Glutamatergic neuron (in vitro differentiated cells): ENCODE results near the gene PORCN. TPM values are rescaled to one million over a fixed set of nuclear protein-coding genes. Genes with fewer than 3 reads are reported as not detected.
A peak's percentile ranks its signal among the peaks of the same experiment; 100 is the strongest.

ENCODE experiments used
- DNase-seq: peaks from one replicate; pipeline ENCODE4 v3.0.0; 2022
- H3K27ac Mint-ChIP-seq: one replicate; pipeline ENCODE4 v1.8.0; 2020; ENCODE audit warnings: mild to moderate bottlenecking, mixed read lengths, inconsistent platforms; ENCODE audit not compliant: unreplicated experiment
- H3K27me3 Mint-ChIP-seq: one replicate; pipeline ENCODE4 v1.8.0; 2020; ENCODE audit warnings: mild to moderate bottlenecking, moderate library complexity, mixed read lengths, inconsistent platforms; ENCODE audit not compliant: unreplicated experiment
- H3K36me3 Mint-ChIP-seq: one replicate; pipeline ENCODE4 v1.8.0; 2020; ENCODE audit warnings: mild to moderate bottlenecking, mixed read lengths, inconsistent platforms; ENCODE audit not compliant: unreplicated experiment
- H3K4me1 Mint-ChIP-seq: one replicate; pipeline ENCODE4 v1.8.0; 2020; ENCODE audit warnings: mild to moderate bottlenecking, low read depth, mixed read lengths, inconsistent platforms; ENCODE audit not compliant: unreplicated experiment
- H3K4me3 Mint-ChIP-seq: one replicate; pipeline ENCODE4 v1.8.0; 2020; ENCODE audit warnings: mild to moderate bottlenecking, mixed read lengths, inconsistent platforms; ENCODE audit not compliant: unreplicated experiment
- H3K9me3 Mint-ChIP-seq: one replicate; pipeline ENCODE4 v1.8.0; 2020; ENCODE audit warnings: mild to moderate bottlenecking, moderate library complexity, mixed read lengths, inconsistent platforms; ENCODE audit not compliant: unreplicated experiment
- CTCF ChIP-seq: fragments of 200-600 bp; sonication (generic); IDR thresholded peaks from one replicate; pipeline ENCODE4 v1.5.0; 2021; ENCODE audit not compliant: partially characterized antibody, unreplicated experiment
- long read RNA-seq: library from polyadenylated mRNA; unstranded; transcript quantifications from one replicate; pipeline ENCODE4 v2.0.0, GENCODE V29; 2020; ENCODE audit not compliant: unreplicated experiment
- total RNA-seq: library from RNA; stranded (reverse); fragmentation: NEBNext Ultra II Directional; extraction: Animal tissue kit (Norgen Biotek cat#: 25700); gene quantifications from one replicate; pipeline ENCODE4 v1.2.1, GENCODE V29; 2021; ENCODE audit not compliant: unreplicated experiment

Gene PORCN
- 18.6 TPM for total RNA-seq
- long read RNA-seq, partial matches to known transcripts = 3 of 8 reads
- long read RNA-seq, other reads (novel, unspliced or antisense) = 5 of 8 reads

- peak; percentile 81 for DNase-seq
- Mint-ChIP-seq H3K9me3 (peaks cover 3% of the 10 kb centered on the region), H3K4me1 (no peaks in the 10 kb centered on the region), H3K27ac (peak within 1 kb of the TSS; percentile 59), H3K4me3 (peak within 1 kb of the TSS; percentile 91), H3K27me3 (peaks cover 5% of the 10 kb centered on the region), H3K36me3 (no peaks in the 10 kb centered on the region)
- TF ChIP-seq CTCF = no peak
Observed at GRCh38 chrX:48508400-48509244, at the start of gene PORCN. TSS of gene PORCN (plus strand) at chrX:48508992. CDS start at chrX:48509821, 829 bp downstream.

GRCh38 chrX:48459483-48459882 lies 49.3 kb upstream of the PORCN start:
- Mint-ChIP-seq H3K36me3 (no peaks in the 10 kb centered on the region), H3K27ac (no peak overlapping the region), H3K4me1 (peaks cover 14% of the 10 kb centered on the region), H3K27me3 (peaks cover 2% of the 10 kb centered on the region), H3K4me3 (no peak overlapping the region), H3K9me3 (peaks cover 2% of the 10 kb centered on the region)
- DNase-seq = no peak
- no peak for TF ChIP-seq CTCF

- H3K9me3 Mint-ChIP-seq = peaks cover 2% of the 10 kb centered on the region
- peaks cover 16% of the 10 kb centered on the region for H3K4me1 Mint-ChIP-seq
- TF ChIP-seq CTCF = no peak
- H3K4me3 Mint-ChIP-seq = no peak overlapping the region
- DNase-seq = no peak
- H3K36me3 Mint-ChIP-seq = no peaks in the 10 kb centered on the region
- H3K27me3 Mint-ChIP-seq = peaks cover 2% of the 10 kb centered on the region
- H3K27ac Mint-ChIP-seq = peak overlapping the region; percentile 68
Observed at GRCh38 chrX:48460031-48460430, 48.8 kb upstream of the PORCN start.

GRCh38 chrX:48460606-48461005 lies 48.2 kb upstream of the PORCN start:
- H3K27me3 Mint-ChIP-seq = peaks cover 2% of the 10 kb centered on the region
- no peak for TF ChIP-seq CTCF
- H3K4me1 Mint-ChIP-seq = peaks cover 22% of the 10 kb centered on the region
- H3K9me3 Mint-ChIP-seq = peaks cover 5% of the 10 kb centered on the region
- no peaks in the 10 kb centered on the region for H3K36me3 Mint-ChIP-seq
- H3K4me3 Mint-ChIP-seq = no peak overlapping the region
- no peak for DNase-seq
- no peak overlapping the region for H3K27ac Mint-ChIP-seq

DNA sequence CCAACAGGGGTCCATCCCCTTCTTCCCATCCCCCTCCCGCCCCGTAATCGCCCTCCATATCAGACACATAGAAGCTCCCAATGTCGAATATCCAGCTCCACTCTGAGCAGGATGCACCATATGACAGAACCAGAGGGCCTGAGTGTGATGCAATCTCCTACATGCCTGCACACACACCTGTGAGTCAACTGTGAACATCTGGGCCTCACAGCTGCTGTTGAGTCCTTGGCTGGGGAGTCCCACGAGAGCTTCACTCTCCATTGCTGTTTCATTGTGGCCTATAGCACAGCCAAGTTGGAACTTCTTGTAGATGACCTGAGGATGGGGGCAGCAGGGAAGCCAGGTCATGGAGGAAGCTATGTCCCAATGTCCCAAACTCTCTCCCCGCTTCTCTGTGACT lies 47.0 kb upstream of the PORCN start:
- Mint-ChIP-seq H3K27ac (no peak overlapping the region), H3K4me3 (no peak overlapping the region), H3K36me3 (no peaks in the 10 kb centered on the region), H3K27me3 (peaks cover 2% of the 10 kb centered on the region), H3K9me3 (peaks cover 5% of the 10 kb centered on the region), H3K4me1 (peaks cover 23% of the 10 kb centered on the region)
- TF ChIP-seq CTCF = no peak
- DNase-seq = no peak
